ENCODE data around the gene IQCH.

GRCh38 chr15:67259379-67259778 is 4.8 kb downstream of the IQCH start:
- TF ChIP-seq FOXM1 (IDR thresholded peaks at IDR 0.05; ENCODE audit: borderline replicate concordance) (no peak), HDGF (IDR thresholded peaks at IDR 0.05; ENCODE audit: borderline replicate concordance) (no peak), SP1 (IDR thresholded peaks at IDR 0.05) (no peak), ELF4 (IDR thresholded peaks at IDR 0.05) (no peak), FOXA1 (IDR thresholded peaks at IDR 0.05) (no peak)
- TF ChIP-seq, protein P1, sequence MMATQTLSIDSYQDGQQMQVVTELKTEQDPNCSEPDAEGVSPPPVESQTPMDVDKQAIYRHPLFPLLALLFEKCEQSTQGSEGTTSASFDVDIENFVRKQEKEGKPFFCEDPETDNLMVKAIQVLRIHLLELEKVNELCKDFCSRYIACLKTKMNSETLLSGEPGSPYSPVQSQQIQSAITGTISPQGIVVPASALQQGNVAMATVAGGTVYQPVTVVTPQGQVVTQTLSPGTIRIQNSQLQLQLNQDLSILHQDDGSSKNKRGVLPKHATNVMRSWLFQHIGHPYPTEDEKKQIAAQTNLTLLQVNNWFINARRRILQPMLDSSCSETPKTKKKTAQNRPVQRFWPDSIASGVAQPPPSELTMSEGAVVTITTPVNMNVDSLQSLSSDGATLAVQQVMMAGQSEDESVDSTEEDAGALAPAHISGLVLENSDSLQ (IDR thresholded peaks at IDR 0.05), result no peak
